Neural progenitor cell (in vitro differentiated cells): Measurements from ENCODE around the gene PRLR. TPM values are rescaled to one million over a fixed set of nuclear protein-coding genes. Genes with fewer than 3 reads are reported as not detected.
A peak's percentile ranks its signal among the peaks of the same experiment; 100 is the strongest.

ENCODE experiments used
- DNase-seq: peaks from one replicate; pipeline ENCODE4 v3.0.0-alpha.2; 2016; ENCODE audit warnings: low spot score
- H2AFZ ChIP-seq: fragments of 200-600 bp; sonication (generic); replicated peaks from 2 replicates; pipeline ENCODE4 v1.6.1; 2016; ENCODE audit warnings: antibody characterized with exemption
- H3F3A ChIP-seq: fragments of 200-600 bp; sonication (generic); 2 replicates; pipeline ENCODE4 v1.6.1; 2016; ENCODE audit warnings: antibody characterized with exemption, low read depth
- H3K27ac ChIP-seq: fragments of 200-600 bp; sonication (generic); 2 replicates; pipeline ENCODE4 v1.5.1; 2016; ENCODE audit warnings: mild to moderate bottlenecking
- H3K27me3 ChIP-seq: fragments of 200-600 bp; sonication (generic); 2 replicates; pipeline ENCODE4 v1.6.1; 2016; ENCODE audit warnings: mild to moderate bottlenecking, moderate library complexity
- H3K36me3 ChIP-seq: fragments of 200-600 bp; sonication (generic); 2 replicates; pipeline ENCODE4 v1.5.1; 2016
- H3K4me1 ChIP-seq: fragments of 200-600 bp; sonication (generic); 2 replicates; pipeline ENCODE4 v1.6.1; 2016; ENCODE audit warnings: mixed run types
- H3K4me2 ChIP-seq: fragments of 200-600 bp; sonication (generic); 2 replicates; pipeline ENCODE4 v1.6.1; 2016
- H3K4me3 ChIP-seq: fragments of 200-600 bp; sonication (generic); 2 replicates; pipeline ENCODE4 v1.5.1; 2016
- H3K79me2 ChIP-seq: fragments of 200-600 bp; sonication (generic); 2 replicates; pipeline ENCODE4 v1.6.1; 2016; ENCODE audit warnings: low read depth
- H3K9ac ChIP-seq: fragments of 200-600 bp; sonication (generic); 2 replicates; pipeline ENCODE4 v1.6.1; 2016
- H3K9me3 ChIP-seq: fragments of 200-600 bp; sonication (generic); 2 replicates; pipeline ENCODE4 v1.5.1; 2016; ENCODE audit warnings: low read depth
- H4K20me1 ChIP-seq: fragments of 200-600 bp; sonication (generic); 2 replicates; pipeline ENCODE4 v1.6.1; 2016; ENCODE audit warnings: low read depth
- H3K27ac Mint-ChIP-seq: 3 replicates; pipeline ENCODE4 v1.8.0; 2021; ENCODE audit warnings: mixed read lengths
- H3K27me3 Mint-ChIP-seq: 2 replicates; pipeline ENCODE4 v1.8.0; 2022; ENCODE audit warnings: low read depth, mild to moderate bottlenecking, inconsistent platforms, moderate library complexity, mixed read lengths; ENCODE audit not compliant: insufficient read depth
- H3K36me3 Mint-ChIP-seq: 3 replicates; pipeline ENCODE4 v1.8.0; 2021; ENCODE audit warnings: mixed read lengths
- H3K4me1 Mint-ChIP-seq: 3 replicates; pipeline ENCODE4 v1.8.0; 2021; ENCODE audit warnings: mixed read lengths
- H3K4me3 Mint-ChIP-seq: 3 replicates; pipeline ENCODE4 v1.8.0; 2021; ENCODE audit warnings: mild to moderate bottlenecking, moderate library complexity, mixed read lengths
- H3K9me3 Mint-ChIP-seq: 3 replicates; pipeline ENCODE4 v1.8.0; 2020; ENCODE audit warnings: mixed read lengths
- EZH2 ChIP-seq: fragments of 200-600 bp; sonication (generic); IDR thresholded peaks from 2 replicates; pipeline ENCODE4 v1.6.1; 2017; ENCODE audit warnings: antibody characterized with exemption, mild to moderate bottlenecking, moderate library complexity
- EZH2phosphoT487 ChIP-seq: fragments of 200-600 bp; sonication (generic); IDR thresholded peaks from 2 replicates; pipeline ENCODE4 v1.6.1; 2017; ENCODE audit warnings: antibody characterized with exemption
- total RNA-seq: library from RNA; depleted of rRNA; stranded (reverse); fragments of >200 nt; gene quantifications from 2 replicates; pipeline ENCODE4 v1.2.3, GENCODE V29; 2015; ENCODE audit warnings: low replicate concordance
- TF ChIP-seq, protein P1 (sequence below): fragments of 200-600 bp; sonication (generic); IDR thresholded peaks from 2 replicates; pipeline ENCODE4 v1.5.1; 2017; ENCODE audit warnings: antibody characterized with exemption, mild to moderate bottlenecking

The PRLR gene
- total RNA-seq, 1 donor from 2014 or later, result 0.51 TPM

- DNase-seq, result no peak
- H3K27me3 ChIP-seq, result peaks cover 22% of the 10 kb centered on the region
- H3K4me1 Mint-ChIP-seq, result peaks cover 19% of the 10 kb centered on the region
- TF ChIP-seq EZH2 (no peak), EZH2phosphoT487 (no peak)
- TF ChIP-seq, protein P1, sequence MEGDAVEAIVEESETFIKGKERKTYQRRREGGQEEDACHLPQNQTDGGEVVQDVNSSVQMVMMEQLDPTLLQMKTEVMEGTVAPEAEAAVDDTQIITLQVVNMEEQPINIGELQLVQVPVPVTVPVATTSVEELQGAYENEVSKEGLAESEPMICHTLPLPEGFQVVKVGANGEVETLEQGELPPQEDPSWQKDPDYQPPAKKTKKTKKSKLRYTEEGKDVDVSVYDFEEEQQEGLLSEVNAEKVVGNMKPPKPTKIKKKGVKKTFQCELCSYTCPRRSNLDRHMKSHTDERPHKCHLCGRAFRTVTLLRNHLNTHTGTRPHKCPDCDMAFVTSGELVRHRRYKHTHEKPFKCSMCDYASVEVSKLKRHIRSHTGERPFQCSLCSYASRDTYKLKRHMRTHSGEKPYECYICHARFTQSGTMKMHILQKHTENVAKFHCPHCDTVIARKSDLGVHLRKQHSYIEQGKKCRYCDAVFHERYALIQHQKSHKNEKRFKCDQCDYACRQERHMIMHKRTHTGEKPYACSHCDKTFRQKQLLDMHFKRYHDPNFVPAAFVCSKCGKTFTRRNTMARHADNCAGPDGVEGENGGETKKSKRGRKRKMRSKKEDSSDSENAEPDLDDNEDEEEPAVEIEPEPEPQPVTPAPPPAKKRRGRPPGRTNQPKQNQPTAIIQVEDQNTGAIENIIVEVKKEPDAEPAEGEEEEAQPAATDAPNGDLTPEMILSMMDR, result no peak
- no peaks in the 10 kb centered on the region for H3K36me3 Mint-ChIP-seq
- no peaks in the 10 kb centered on the region for H3K4me1 ChIP-seq
- H3K79me2 ChIP-seq, result no peaks in the 10 kb centered on the region
- H3K9me3 Mint-ChIP-seq, result no peaks in the 10 kb centered on the region
- H3F3A ChIP-seq, result peaks cover 4% of the 10 kb centered on the region
- no peak overlapping the region for H3K27ac ChIP-seq
- H3K9me3 ChIP-seq, result no peaks in the 10 kb centered on the region
- no peak overlapping the region for H3K4me3 ChIP-seq
- H2AFZ ChIP-seq, result no peak overlapping the region
- H3K36me3 ChIP-seq, result no peaks in the 10 kb centered on the region
- H3K9ac ChIP-seq, result no peak overlapping the region
- no peaks in the 10 kb centered on the region for H4K20me1 ChIP-seq
- H3K4me2 ChIP-seq, result no peak overlapping the region
- peaks cover 2% of the 10 kb centered on the region for H3K27me3 Mint-ChIP-seq
- peak overlapping the region; percentile 57 for H3K4me3 Mint-ChIP-seq
- H3K27ac Mint-ChIP-seq, result no peak overlapping the region
Measured at GRCh38 chr5:35228310-35228709, 2.0 kb downstream of the PRLR start.

GRCh38 chr5:35227720-35228119 lies 2.6 kb downstream of the PRLR start:
- Histone ChIP-seq H3K4me1 (no peaks in the 10 kb centered on the region), H3K27ac (no peak overlapping the region), H3K79me2 (no peaks in the 10 kb centered on the region), H3F3A (peaks cover 4% of the 10 kb centered on the region), H3K27me3 (peaks cover 22% of the 10 kb centered on the region), H3K4me2 (no peak overlapping the region), H4K20me1 (no peaks in the 10 kb centered on the region), H3K4me3 (no peak overlapping the region), H3K36me3 (no peaks in the 10 kb centered on the region), H2AFZ (no peak overlapping the region), H3K9ac (no peak overlapping the region), H3K9me3 (no peaks in the 10 kb centered on the region)
- H3K4me1 Mint-ChIP-seq, result peaks cover 19% of the 10 kb centered on the region
- H3K27ac Mint-ChIP-seq, result no peak overlapping the region
- H3K36me3 Mint-ChIP-seq, result no peaks in the 10 kb centered on the region
- no peak overlapping the region for H3K4me3 Mint-ChIP-seq
- TF ChIP-seq, protein P1, result no peak
- DNase-seq, result no peak
- no peaks in the 10 kb centered on the region for H3K9me3 Mint-ChIP-seq
- peaks cover 2% of the 10 kb centered on the region for H3K27me3 Mint-ChIP-seq

- Mint-ChIP-seq H3K4me3 (no peak overlapping the region), H3K27ac (no peak overlapping the region), H3K36me3 (no peaks in the 10 kb centered on the region), H3K4me1 (peaks cover 11% of the 10 kb centered on the region), H3K27me3 (peaks cover 2% of the 10 kb centered on the region), H3K9me3 (no peaks in the 10 kb centered on the region)
- no peak for DNase-seq
- Histone ChIP-seq H3K4me3 (no peak overlapping the region), H2AFZ (no peak overlapping the region), H3K9me3 (no peaks in the 10 kb centered on the region), H3F3A (no peaks in the 10 kb centered on the region), H3K27ac (no peak overlapping the region), H4K20me1 (no peaks in the 10 kb centered on the region), H3K36me3 (no peaks in the 10 kb centered on the region), H3K4me1 (no peaks in the 10 kb centered on the region), H3K4me2 (no peak overlapping the region), H3K27me3 (no peaks in the 10 kb centered on the region), H3K9ac (no peak overlapping the region), H3K79me2 (no peaks in the 10 kb centered on the region)
- TF ChIP-seq, protein P1, result no peak
- no peak for TF ChIP-seq EZH2phosphoT487
- no peak for TF ChIP-seq EZH2
Measured at GRCh38 chr5:35223787-35224395, 6.4 kb downstream of the PRLR start.
